Measurements from ENCODE around the gene SLC45A1.

SLC45A1 gene

DNA sequence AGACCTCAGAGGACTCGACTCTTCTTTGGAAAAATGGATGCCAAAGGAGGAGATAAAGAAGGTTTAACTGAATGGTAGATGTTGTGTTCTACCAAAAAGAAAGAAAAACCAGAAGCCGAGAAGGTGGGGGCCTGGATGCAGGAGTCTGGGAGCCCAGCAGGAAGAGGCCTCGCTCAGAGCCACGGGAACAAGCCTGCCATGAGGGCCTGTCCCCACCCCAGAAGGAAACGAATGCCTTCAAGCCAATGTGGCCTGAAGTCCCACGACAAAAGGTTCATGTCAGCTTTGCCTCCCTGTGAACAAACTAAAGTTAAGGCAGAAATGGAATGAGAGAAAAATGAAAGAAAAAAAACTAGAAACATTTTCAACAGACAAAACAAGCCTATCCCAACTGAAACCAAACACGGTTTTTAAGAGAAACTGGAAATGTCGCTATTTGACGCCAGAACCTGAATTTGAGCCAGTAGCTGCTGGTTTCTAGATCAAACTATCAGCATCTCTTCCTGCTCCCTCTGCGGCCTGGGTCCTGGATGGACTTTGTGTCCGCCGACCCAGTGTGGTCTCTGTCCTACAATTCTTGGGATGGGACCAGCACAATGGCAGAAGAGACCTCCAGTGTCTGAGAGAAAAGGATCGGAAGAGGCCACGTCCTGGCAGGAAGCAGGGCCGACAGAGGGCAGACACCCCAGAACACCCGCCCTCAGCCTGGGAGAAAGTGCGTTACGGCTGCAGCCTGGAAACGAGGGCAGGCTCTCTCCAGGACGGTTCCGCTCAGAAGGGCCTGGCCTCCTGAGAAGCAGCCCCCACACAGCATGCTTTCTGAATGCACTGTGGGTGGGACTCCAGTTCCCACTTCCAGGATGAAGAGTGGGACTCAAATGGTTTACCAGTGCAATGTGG lies 35.2 kb downstream of the SLC45A1 start:
- DNase-seq (ENCODE audit: low read depth), result no peak

DNA sequence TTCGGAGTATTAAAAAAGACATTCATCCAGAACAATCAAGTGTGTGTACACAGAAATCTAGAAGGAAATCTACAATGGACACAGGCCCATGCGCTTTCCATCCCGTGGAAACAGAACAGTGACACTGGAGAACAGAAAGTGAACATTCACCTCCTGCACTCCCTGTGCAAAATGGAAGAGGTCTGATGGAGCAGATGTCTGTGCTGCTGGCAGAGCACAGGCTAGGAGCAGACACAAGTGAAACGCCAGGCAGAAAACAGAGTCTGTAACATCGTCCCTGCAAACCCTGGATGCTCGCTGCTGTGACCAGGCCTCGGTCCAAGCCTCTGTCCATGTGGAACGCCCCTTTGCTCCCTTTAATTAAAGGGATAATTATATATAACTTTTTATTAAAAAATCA lies 36.1 kb downstream of the SLC45A1 start:
- no peak for DNase-seq (ENCODE audit: low read depth)

DNA sequence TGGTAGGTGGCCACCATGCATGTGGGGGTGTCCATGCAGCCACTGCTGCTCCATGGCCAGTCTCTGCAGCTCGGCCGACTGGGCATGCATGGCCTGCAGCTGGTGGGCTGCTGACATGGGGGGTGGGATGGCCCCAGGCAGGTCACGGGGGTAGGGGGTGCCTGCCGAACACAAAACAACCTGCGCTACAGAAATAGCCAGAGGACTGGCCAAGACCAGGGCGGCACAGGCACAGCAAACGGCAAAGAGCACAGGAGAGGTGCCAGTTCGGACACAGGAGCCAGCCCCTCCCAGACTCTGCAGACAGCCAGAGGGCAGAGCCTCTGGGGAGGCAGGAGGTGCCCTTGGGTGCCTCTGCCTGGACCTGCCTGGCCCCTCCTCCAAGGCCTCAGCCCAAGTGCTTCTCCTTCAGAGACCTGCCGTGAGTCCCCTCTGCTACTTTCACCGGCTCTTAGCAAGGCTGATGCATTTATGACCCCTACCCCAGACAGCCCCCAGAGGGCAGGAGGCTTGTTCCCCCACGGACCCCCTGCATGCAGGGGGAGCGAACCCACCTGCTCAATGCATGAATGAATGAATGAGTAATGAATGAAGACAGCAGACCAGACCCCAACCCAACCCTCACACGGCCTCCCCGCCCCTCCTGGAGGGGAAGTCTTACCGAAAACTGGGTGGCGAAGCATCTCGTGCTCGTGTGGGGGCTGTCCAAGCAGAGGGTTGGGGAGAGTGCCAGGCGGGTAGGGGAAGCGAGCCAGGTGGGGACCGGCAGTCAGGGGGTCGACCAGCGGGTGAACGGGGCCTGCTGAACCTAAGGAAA lies 37.7 kb downstream of the SLC45A1 start:
- DNase-seq (ENCODE audit: low read depth), result no peak

DNA sequence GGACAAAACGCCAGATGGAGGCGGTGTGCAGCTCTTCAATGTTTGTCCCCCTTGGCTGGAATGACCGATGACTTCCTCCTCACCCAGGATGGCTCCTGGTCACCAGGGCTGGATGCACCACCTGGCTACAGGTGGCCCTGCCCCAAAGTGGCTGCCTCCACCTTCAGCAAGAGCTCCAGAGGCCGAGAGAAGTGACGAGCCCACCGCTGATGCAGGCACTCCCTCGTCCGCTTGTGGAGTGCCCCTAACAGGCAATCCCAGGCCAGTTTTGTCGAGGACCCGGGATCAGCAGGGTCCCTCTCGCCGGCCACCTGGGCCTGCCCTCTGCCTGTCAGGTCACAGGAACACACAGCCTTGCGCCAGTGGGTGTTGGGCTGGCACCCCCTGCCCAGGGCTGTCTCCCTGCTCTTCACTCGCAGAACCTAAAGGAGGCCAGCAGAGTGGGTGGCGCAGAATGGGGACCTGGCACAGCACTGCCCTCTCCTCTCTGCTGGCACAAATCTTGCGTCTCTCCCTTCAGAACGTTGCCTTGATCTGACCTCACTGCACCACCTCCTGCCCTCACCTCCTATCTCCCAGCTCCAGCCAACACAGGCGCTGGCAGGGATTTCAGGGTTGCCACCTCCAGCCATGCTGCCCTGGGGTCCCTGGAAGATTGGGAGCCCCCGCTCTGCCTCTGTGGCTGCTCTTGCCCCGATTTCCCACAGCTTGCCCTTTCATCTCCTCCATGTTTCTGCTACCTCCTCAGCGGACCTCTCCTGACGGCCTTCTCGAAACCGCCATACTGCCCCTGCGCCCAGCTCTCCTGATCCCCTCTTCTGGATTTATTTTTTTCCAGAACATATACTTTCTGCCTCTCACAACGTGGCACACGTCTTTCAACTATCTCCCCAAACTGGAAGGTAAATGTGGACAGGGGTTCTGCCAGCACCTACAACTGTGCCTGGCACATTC lies 38.6 kb downstream of the SLC45A1 start:
- DNase-seq (ENCODE audit: low read depth), result no peak

DNA sequence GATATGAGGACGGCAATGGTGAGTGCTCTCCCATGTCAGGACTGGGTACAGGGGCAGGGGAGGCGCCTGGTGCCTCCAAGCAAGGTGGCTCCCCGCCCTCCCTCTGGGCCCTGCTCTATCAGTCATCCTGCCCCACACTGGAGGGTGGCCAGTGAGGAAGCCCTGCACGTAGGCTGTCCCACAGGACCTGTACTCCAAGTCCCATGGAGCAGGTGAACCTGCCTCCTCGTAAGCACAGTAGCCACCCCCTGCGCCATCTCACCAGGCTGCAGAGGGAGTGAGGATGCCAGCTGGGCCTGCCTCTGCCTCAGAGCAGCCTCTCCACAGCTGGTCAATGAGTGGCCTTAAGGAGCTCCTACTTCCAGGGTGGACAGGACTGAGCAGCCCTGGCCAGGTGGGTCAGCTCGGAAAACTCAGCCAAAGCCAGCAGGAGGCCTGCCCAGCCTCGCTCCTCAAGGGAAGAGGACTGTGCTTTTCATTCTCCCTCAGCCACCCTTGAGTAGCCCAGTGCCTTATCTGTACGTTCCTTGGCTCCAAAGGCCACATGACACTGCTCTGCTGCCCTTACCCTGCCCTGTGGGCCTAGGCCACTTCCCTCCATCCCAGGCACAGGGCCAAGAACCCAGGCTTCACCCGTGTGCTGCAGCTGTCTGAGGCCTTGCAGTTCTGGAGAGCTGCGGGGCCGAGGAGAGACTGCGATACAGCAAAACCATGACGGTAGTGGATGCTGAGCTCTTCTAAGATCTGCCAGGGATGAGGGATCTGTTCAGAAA lies 39.6 kb downstream of the SLC45A1 start:
- DNase-seq (ENCODE audit: low read depth), result no peak

DNA sequence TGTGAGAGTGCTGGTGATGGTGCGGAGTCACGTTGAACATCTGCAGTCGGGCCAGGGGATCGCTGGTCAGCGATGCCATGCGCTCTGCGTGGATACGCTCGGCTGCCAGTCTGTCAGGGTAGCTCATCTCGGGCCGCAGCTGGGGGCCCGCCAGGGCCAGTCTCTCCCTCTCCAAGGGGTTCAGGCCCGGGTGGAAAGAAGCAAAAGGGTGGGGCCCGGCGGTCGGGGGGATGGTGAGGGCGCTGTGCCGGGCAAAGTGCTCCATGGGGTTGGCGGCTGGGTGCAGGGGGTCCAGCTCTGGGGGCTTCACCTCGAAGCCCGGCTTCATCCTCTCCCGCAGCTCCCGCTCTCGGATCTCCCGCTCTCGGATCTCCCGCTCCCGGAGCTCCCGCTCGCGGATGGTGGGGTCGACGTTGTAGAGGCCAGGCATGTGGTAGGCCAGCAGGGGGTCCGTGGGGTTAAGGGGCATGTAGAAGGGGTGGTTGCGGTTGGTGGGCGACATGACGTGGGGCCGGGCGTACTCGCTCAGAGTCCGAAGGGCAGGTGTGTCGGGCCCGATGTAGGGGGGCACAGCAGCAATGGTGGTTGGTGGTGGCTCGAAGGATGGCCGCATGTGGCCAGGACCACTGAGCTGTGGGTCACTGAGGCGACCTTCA lies 40.5 kb downstream of the SLC45A1 start:
- DNase-seq (ENCODE audit: low read depth), result no peak

DNA sequence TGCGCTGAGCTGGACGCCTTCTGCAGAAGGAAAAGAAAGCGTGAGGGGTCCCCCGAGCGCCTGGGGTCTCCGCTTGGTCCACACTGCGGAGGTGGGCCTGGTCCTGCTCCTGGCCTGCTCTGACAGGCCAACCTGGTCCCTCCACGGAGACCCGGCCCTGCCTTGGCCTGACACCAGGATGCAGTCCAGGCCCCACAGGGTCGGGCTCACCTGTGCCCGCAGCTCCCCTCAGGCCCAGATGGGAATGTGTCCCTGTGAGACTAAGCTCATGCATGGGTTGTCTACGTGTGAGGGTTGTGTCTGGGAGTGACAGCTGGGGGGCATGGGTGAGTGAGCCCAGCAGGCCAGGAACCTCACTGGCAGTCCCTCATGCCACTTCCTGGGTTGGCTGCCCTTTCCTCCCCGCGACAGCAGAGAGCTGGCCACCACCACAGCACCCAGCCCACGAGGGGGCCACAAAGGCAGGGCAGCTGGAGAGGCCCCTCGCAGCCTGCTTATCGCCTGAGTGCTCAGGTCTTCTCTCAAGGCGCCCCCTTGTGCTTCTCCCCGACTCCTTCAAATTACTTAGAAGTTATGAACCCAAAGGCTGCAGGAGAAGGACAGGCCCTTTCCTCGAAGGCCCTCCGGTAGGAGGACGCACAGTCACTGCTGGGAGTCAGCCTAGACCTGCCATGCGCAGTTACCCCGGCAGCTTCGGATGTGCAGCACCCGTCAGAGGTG lies 41.1 kb downstream of the SLC45A1 start:
- no peak for DNase-seq (ENCODE audit: low read depth)

DNA sequence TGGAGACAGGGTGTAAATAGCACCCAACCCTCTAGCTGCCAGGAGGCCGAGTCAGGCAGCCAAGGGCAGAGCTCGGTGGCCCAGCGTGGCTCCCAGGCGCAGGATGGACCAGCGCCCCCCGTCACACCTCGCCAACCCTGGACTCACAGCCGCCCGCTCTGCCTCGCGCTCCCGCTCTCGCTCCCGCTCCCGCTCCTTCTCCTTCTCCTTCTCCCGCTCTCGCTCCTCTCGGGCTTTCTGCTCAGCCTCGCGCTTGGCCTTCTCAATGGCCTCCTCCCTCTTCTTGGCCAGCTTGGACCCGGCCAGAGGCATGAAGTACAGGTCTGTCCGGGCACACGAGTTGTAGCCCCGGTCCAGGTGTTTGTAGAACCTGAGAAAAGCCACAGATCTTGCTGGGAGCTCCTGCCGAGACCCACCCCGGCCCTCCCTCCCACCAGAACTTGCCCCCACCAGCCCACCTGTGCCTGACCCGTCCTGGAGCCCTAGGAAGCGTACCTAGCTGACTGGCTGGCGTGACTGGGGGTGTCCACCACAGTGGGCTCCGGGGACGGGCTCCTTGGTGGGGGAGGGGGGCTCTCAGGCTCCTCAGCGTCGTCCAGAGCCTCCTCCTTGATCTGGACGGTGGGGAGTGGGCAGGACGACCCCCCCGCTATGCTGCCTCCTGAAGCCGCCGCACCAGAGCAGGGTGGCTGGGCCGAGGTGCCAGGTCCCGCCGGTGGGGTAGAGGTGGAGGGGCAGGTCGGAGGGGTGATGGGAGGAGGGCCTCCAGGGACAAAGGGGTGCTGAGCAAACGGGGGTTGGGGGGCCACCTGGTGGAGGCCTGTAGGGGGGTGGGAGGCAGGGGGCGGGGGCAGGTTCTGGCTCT lies 41.9 kb downstream of the SLC45A1 start:
- no peak for DNase-seq (ENCODE audit: low read depth)

DNA sequence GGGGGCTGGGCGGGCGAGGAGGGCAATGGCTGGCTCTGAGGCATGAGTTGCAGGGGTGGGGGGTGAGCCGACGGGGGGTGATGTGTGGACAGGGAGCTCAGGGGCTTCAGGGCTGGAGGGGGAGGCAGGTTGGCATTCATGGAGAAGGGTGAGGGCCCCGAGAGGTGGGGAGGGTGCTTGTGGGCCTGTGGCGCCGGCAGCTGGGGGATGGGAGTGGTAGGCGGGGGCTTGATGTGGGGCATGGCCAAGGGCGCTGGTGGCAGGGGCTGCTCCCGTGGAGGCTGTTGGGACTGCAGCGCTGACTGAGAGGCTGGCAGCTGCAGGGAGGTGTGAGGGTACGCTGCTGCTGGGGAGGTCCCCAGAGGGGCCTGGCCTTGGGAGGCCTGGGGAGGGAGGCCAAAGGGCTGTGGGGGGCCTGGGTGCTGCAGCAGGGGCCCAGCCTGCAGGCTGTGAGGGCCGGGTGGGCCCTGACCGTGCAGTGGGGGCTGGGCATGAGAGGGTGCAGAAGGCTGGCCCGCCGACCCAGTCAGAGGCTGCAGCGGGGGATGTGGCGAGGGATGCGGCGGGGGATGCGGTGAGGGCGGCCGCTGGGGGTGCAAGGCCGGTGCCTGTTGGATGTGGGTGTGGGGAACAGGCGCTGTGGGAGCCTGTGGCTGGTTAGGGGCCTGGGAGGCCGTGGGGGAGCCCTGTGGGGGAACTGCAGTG lies 42.7 kb downstream of the SLC45A1 start:
- DNase-seq (ENCODE audit: low read depth), result no peak

DNA sequence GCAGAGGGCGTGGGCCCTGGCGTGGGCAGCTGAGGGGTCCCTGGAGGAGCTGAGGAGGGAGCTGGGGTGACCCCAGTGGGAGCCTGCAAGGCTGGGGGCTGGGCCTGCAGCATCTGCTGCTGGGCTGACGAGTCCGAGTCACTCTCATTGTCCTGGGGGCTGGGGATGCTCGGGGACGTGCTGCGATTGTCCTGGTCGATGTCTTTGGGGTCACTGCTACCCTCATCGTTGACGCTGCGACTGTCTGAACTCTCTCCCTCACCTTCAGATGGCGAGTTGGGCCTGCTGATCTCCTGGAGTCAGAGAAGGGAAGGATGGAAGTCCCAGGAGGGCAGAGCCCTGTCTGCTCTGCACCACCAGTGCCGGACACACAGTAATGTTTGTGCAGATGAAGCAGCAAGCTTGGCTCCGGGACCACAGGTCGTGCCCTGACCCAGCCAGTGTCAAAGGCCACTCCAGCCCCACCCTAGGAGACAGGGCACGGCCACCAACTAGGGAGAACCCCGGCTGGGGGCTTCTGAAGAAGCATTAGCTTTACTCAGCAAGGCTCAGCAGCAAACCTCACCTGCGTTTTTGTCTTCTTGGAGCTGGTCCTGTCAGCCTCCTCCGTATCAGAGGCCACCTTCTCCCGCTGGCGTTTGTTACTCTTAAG lies 43.4 kb downstream of the SLC45A1 start:
- DNase-seq (ENCODE audit: low read depth), result no peak

DNA sequence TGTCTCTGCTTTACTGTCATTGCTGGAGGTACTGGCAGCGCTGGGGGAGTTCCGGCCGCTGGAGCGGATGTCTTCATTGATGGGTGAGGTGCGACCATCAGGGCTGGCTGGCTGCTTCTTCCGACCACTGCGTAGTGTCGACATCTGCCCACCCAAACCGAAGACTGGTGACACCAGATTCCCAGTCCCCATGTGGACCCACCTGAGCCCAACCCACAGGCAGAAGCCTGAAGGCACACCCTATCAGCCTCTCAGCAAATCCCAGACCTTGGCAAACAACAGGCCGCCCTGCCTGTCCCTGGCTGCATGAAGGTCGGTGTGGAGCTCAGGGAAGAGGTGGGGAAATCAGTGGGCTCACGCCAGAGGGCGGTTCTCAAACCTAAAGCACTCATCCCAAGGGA lies 44.8 kb downstream of the SLC45A1 start:
- DNase-seq (ENCODE audit: low read depth), result no peak

DNA sequence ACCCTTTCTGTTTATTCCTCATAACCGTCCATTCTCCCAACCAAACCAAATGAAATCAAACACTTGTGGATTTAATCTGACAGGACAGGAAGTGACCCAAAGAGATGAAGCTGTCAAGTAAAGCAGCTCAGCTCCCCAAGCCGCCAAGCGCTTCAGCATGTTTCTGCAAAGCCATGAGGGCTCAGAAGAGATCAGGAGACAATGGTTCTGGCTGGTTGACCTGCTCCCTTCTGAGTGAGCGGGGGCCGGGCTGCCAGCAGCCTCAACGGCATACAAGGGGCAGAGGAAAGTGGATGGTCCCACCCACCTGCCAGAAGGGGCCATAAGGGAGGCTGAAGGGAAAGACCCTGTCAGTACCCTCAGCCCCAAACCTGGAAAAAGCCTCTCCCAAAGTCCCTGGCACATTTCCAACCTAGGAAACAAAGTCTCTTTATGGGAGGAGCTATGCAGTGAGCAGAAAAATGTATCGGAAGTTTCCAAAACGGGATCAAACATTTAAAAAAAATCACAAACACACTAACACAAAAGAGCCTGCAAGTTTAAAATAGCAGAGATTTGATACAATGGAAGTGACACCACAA lies 45.4 kb downstream of the SLC45A1 start:
- DNase-seq (ENCODE audit: low read depth), result no peak

DNA sequence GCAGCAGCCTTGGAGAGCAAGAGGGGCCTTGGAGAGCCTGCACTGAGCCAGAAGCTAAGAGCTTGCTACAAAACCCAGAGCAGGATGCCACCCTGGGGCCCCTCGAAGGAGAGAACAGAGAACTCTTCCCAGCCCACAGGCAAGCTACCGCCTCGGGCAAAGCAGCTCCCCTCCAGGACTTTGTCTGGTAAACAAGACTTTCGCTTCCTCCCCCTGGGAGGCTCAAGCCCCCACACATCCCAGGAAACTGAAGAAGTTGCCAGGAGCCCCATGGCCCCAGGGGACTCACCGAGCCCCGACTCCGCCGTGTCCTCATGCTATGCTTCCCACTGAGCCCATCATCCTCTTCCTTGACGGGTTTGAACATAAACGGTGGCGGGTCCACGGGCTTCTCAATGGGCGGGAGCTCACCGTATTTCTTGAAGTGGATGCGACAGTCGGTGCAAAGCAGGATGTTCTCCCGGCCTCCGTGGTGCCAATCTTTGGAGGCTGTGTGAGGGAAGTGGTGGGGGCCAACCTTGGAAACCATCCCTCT lies 45.9 kb downstream of the SLC45A1 start:
- no peak for DNase-seq (ENCODE audit: low read depth)

DNA sequence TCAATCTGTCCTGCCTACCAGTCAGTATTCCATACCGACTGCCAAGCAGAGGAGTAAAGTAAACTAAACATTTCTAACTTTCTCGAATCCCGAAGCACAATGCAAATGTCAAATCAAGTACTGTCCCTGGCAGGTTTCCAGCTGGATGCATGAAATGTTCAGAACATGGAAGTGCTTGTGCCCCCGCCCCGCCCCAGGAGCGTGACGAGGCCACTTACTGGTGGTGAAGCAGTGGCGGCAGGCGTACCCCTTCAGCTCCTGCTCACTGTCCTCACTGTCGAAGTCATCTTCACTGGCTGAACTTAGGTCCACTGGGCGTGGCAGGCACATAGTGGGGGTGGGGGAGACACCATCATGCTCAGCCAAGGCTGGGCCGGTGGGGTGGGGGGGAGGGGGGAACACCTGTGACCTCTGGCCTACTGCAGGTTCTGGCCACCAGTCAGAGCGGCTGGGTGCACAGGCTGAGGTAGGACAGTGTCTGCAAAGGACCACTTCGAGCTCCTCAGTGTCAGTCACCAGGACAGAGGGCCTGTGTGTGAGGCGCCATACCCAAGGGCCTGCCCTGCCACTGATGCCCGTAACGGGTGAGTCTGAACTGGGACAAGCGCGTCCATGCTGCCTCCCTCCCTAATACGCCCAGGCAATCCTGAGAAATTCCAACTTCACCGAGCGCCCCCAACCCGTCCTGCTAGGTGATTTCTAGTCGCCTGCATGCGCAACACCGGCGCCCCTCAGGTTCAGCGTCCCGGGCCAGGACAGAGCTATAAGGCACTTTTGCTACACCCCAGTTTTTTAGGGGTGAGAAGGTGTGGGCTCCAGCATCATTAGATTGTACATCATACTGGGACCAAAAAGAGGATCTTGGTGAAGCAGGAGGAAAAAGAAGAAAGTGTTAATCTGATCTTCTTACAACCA lies 46.9 kb downstream of the SLC45A1 start:
- no peak for DNase-seq (ENCODE audit: low read depth)

DNA sequence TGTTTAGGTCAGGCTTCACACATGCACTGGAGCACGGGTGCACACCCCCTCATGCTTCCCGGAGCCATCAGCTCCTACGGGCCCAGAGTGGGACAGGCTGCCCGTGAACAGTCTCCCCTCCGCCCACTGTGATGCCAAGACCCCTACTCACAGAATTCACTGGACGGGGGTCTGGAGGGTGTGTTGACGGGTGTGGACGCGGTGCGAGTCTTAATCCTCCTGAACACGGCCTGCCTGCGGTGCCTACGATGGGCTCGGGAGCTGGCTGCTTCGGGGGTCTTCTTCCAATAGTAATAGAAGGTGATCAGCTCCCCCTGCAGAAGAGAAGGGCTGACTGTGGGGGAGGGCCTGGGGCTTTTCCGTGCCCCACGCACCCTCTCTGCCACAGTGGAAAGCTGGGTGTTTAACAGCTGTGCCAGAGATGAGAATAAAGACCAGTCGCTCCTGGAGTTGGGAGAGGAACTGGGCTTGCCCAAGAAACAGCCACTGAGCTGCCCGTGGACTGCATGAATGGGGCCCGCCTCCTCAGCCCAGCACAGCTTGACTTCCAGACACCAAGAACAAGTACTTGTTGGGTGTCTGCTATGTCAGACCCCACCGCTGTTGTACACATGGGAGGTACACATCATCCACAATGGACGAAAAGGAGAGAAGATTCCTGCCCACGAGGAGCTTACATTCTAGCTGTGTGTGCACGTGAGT lies 47.9 kb downstream of the SLC45A1 start:
- DNase-seq (ENCODE audit: low read depth), result no peak

Measured in stimulated activated CD4-positive, alpha-beta T cell treated with anti-CD3 and anti-CD28 coated beads, Interleukin-2, amount 100 ng/mL, for 4 hours (primary cell).